Sigmoid colon (tissue), 4 donors: ENCODE results near the gene PLCH1.

Experiments used
- EP300 ChIP-seq, 4 donors: sonication (generic); formaldehyde crosslinking; IDR thresholded peaks; one replicate each; pipeline ENCODE4 v1.6.1; 2017; ENCODE audit warnings: antibody characterized with exemption in 4 of 4
- POLR2A ChIP-seq, 2 donors: fragments of 450-650 bp; IDR thresholded peaks; one replicate each; pipeline ENCODE4 v1.6.1; 2016; ENCODE audit warnings: antibody characterized with exemption in 2 of 2, mild to moderate bottlenecking in 2 of 2, moderate library complexity in 2 of 2
- POLR2AphosphoS5 ChIP-seq, 4 donors: sonication (generic); formaldehyde crosslinking; IDR thresholded peaks; one replicate each; pipeline ENCODE4 v1.6.1; 2017; ENCODE audit warnings: antibody characterized with exemption in 4 of 4
- TF ChIP-seq, protein P1 (sequence below), 4 experiments: fragments of 450-650 bp in 3 of 4; fragments of 200-600 bp in 1 of 4; IDR thresholded peaks; one replicate each; pipeline ENCODE4 v1.5.1; 2016 to 2019; ENCODE audit warnings: antibody characterized with exemption in 4 of 4, mild to moderate bottlenecking in 3 of 4, moderate library complexity in 2 of 4

DNA sequence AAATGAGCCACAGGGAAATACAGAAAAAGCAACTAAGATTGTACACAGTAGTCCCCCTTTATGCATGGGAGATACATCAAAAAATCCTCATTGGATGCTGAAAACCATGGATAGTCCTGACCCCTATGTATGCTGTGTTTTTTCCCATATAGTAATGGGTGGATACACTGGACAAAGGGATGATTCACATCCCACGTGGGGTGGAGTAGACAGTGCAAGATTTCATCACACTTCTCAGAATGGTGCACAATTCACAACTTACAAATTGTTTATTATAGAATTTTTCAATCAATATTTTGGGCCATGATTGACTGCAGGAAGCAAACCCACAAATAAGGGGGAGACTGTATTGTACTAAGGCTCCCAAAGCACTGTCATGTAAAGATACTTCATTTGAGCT lies 227.0 kb downstream of the PLCH1 start:
- TF ChIP-seq, protein P1, sequence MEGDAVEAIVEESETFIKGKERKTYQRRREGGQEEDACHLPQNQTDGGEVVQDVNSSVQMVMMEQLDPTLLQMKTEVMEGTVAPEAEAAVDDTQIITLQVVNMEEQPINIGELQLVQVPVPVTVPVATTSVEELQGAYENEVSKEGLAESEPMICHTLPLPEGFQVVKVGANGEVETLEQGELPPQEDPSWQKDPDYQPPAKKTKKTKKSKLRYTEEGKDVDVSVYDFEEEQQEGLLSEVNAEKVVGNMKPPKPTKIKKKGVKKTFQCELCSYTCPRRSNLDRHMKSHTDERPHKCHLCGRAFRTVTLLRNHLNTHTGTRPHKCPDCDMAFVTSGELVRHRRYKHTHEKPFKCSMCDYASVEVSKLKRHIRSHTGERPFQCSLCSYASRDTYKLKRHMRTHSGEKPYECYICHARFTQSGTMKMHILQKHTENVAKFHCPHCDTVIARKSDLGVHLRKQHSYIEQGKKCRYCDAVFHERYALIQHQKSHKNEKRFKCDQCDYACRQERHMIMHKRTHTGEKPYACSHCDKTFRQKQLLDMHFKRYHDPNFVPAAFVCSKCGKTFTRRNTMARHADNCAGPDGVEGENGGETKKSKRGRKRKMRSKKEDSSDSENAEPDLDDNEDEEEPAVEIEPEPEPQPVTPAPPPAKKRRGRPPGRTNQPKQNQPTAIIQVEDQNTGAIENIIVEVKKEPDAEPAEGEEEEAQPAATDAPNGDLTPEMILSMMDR (IDR thresholded peaks at IDR 0.05), result no peak
- TF ChIP-seq POLR2A (IDR thresholded peaks at IDR 0.05), result no peak
- no peak for TF ChIP-seq POLR2AphosphoS5 (IDR thresholded peaks at IDR 0.05)
- no peak for TF ChIP-seq EP300 (IDR thresholded peaks at IDR 0.05)
